Keratinocyte (primary cell): ENCODE measurements around the gene C10orf71. TPM values are rescaled to one million over a fixed set of nuclear protein-coding genes. Genes with fewer than 3 reads are reported as not detected.

Source experiments
- DNase-seq: peaks from one replicate; pipeline ENCODE4 v3.0.0-alpha.2; 2011; ENCODE audit warnings: low read depth, missing footprints, low spot score
- FAIRE-seq: peaks from 2 replicates; lab custom pipeline; 2011; peaks lifted over from hg19 to GRCh38; lab: Jason Lieb, UNC
- H2AFZ ChIP-seq: 2 replicates; pipeline ENCODE4 v1.6.0; 2012; ENCODE audit warnings: low read length, control low read depth, inconsistent platforms; ENCODE audit not compliant: control insufficient read depth
- H3K27ac ChIP-seq: 2 replicates; pipeline ENCODE4 v1.5.1; 2011; ENCODE audit warnings: low read length; ENCODE audit not compliant: control insufficient read depth, insufficient read depth
- H3K27me3 ChIP-seq: 3 replicates; pipeline ENCODE4 v1.6.0; 2011; ENCODE audit warnings: low read length; ENCODE audit not compliant: control insufficient read depth, insufficient read depth; ENCODE audit errors: extremely low read depth
- H3K36me3 ChIP-seq, 2 experiments: 2 replicates in 1 of 2; 3 replicates in 1 of 2; pipeline ENCODE4 v1.5.1; 2011; ENCODE audit warnings: low read length in 2 of 2, mild to moderate bottlenecking in 1 of 2; ENCODE audit not compliant: control insufficient read depth in 2 of 2, insufficient read depth in 2 of 2; ENCODE audit errors: extremely low read depth in 1 of 2
- H3K4me1 ChIP-seq: 3 replicates; pipeline ENCODE4 v1.5.1; 2011; ENCODE audit warnings: low read length; ENCODE audit not compliant: control insufficient read depth, insufficient read depth; ENCODE audit errors: extremely low read depth
- H3K4me2 ChIP-seq: 3 replicates; pipeline ENCODE4 v1.6.0; 2011; ENCODE audit warnings: low read depth, low read length; ENCODE audit not compliant: control insufficient read depth, insufficient read depth; ENCODE audit errors: extremely low read depth
- H3K4me3 ChIP-seq, 3 experiments: fragments of 200-600 bp in 1 of 3; sonication (generic) in 1 of 3; 2 replicates in 2 of 3; 3 replicates in 1 of 3; pipeline ENCODE4 v1.5.1; 2011 to 2016; ENCODE audit warnings: low read length in 3 of 3, mild to moderate bottlenecking in 3 of 3, control low read depth in 2 of 3, inconsistent platforms in 1 of 3, low read depth in 1 of 3, mixed read lengths in 1 of 3, mixed run types in 1 of 3, moderate library complexity in 1 of 3; ENCODE audit not compliant: control insufficient read depth in 2 of 3, insufficient read depth in 2 of 3; ENCODE audit errors: extremely low read depth in 1 of 3
- H3K79me2 ChIP-seq: 2 replicates; pipeline ENCODE4 v1.6.0; 2012; ENCODE audit warnings: low read length; ENCODE audit not compliant: control insufficient read depth, insufficient read depth
- H3K9ac ChIP-seq: 3 replicates; pipeline ENCODE4 v1.6.0; 2011; ENCODE audit warnings: low read length; ENCODE audit not compliant: control insufficient read depth, insufficient read depth; ENCODE audit errors: extremely low read depth
- H3K9me1 ChIP-seq: 3 replicates; pipeline ENCODE4 v1.6.0; 2011; ENCODE audit warnings: low read length; ENCODE audit not compliant: control insufficient read depth, insufficient read depth; ENCODE audit errors: extremely low read depth
- H3K9me3 ChIP-seq: 2 replicates; pipeline ENCODE4 v1.5.1; 2012; ENCODE audit warnings: low read depth, low read length; ENCODE audit not compliant: control insufficient read depth
- H4K20me1 ChIP-seq: 3 replicates; pipeline ENCODE4 v1.6.0; 2011; ENCODE audit warnings: low read length; ENCODE audit not compliant: control insufficient read depth, insufficient read depth; ENCODE audit errors: extremely low read depth
- CTCF ChIP-seq, 3 experiments: IDR thresholded peaks in 1 of 3; conservative IDR thresholded peaks in 1 of 3; optimal IDR thresholded peaks in 1 of 3; 2 replicates in 2 of 3; 3 replicates in 1 of 3; pipeline versions ENCODE3 to v1.5.1; 2011; ENCODE audit warnings: low read length in 3 of 3, mild to moderate bottlenecking in 3 of 3, moderate library complexity in 2 of 3, control low read depth in 1 of 3, inconsistent platforms in 1 of 3; ENCODE audit not compliant: insufficient read depth in 2 of 3; ENCODE audit errors: extremely low read depth in 1 of 3
- EZH2 ChIP-seq: IDR thresholded peaks from one replicate; pipeline ENCODE4 v1.6.1; 2012; ENCODE audit warnings: inconsistent platforms, mild to moderate bottlenecking, low read length, moderate library complexity
- dilution Hi-C: fragments of 300-500 bp; cut with MboI; formaldehyde crosslinking; loops from one replicate; pipeline ENCODE4 v1.7.0; 2020; ENCODE audit warnings: low sequenced_read_pairs; ENCODE audit not compliant: extremely low pct_ligation_motif_present
- polyA plus RNA-seq, 5 experiments: library from polyadenylated mRNA; depleted of rRNA in 3 of 5; stranded (reverse) in 3 of 5; stranded (forward) in 1 of 5; unstranded in 1 of 5; fragments of >200 nt; gene quantifications; 1 replicate in 1 of 5; 2 replicates in 3 of 5; 3 replicates in 1 of 5; pipeline versions ENCODE4 v1.2.1 to v1.2.3, GENCODE V29; 2011 to 2012; ENCODE audit warnings: missing spikeins in 2 of 5, low read depth in 1 of 5, low replicate concordance in 1 of 5

C10orf71 gene
- polyA plus RNA-seq, 1 donor (not counting 4 experiments of a cell fraction or from before 2014, with no cell fraction given): not detected

- no peaks in the 10 kb centered on the region for H3K9me3 ChIP-seq
- no peak overlapping the region for H3K4me2 ChIP-seq
- dilution Hi-C loops: no loop called here
- TF ChIP-seq CTCF (optimal IDR thresholded peaks at IDR 0.05 in 1 of 3, IDR thresholded peaks at IDR 0.05 in 1 of 3, conservative IDR thresholded peaks at IDR 0.05 in 1 of 3; ENCODE audit: extremely low read depth in 1 of 3, insufficient read depth in 2 of 3, low read length in 3 of 3): no peak
- TF ChIP-seq EZH2: no peak
- H3K27ac ChIP-seq: no peak overlapping the region
- H3K9ac ChIP-seq: no peak overlapping the region
- no peak overlapping the region for H2AFZ ChIP-seq
- FAIRE-seq (no peak), DNase-seq (no peak)
- no peaks in the 10 kb centered on the region for H3K36me3 ChIP-seq
- H3K79me2 ChIP-seq: no peaks in the 10 kb centered on the region
- no peaks in the 10 kb centered on the region for H3K4me1 ChIP-seq
- no peaks in the 10 kb centered on the region for H3K9me1 ChIP-seq
- H4K20me1 ChIP-seq: no peaks in the 10 kb centered on the region
- peaks cover 13% of the 10 kb centered on the region for H3K27me3 ChIP-seq
- H3K4me3 ChIP-seq: no peak overlapping the region
These were observed 26.4 kb downstream of the C10orf71 start for GRCh38 chr10:49325131-49325915.

GRCh38 chr10:49325916-49326783, 27.2 kb downstream of the C10orf71 start:
- Histone ChIP-seq H3K4me1 (no peaks in the 10 kb centered on the region), H3K4me2 (no peak overlapping the region), H3K36me3 (no peaks in the 10 kb centered on the region), H3K79me2 (no peaks in the 10 kb centered on the region), H3K9me1 (no peaks in the 10 kb centered on the region), H3K9me3 (no peaks in the 10 kb centered on the region), H3K9ac (no peak overlapping the region), H3K27ac (no peak overlapping the region), H4K20me1 (no peaks in the 10 kb centered on the region), H3K27me3 (peaks cover 13% of the 10 kb centered on the region), H2AFZ (no peak overlapping the region), H3K4me3 (no peak overlapping the region)
- no peak for TF ChIP-seq CTCF (optimal IDR thresholded peaks at IDR 0.05 in 1 of 3, IDR thresholded peaks at IDR 0.05 in 1 of 3, conservative IDR thresholded peaks at IDR 0.05 in 1 of 3; ENCODE audit: extremely low read depth in 1 of 3, insufficient read depth in 2 of 3, low read length in 3 of 3)
- no peak for TF ChIP-seq EZH2
- dilution Hi-C loops: no loop called here
- FAIRE-seq (no peak), DNase-seq (no peak)
